PC-9 (cell line): ENCODE data around the gene LMBR1. TPM values are rescaled to one million over a fixed set of nuclear protein-coding genes. Genes with fewer than 3 reads are reported as not detected.
"Not testable (repeated sequence)": the region's sequence is repeated elsewhere in the genome, so short reads cannot be mapped to it uniquely, and the experiment has no call there.

Experiments used
- BruUV-seq: library from RNA; stranded (reverse); fragments of 400-500 nt; replicated peaks from 2 replicates; lab custom pipeline; 2021; lab: Mats Ljungman, UMichigan
- CTCF ChIA-PET: fragments of 300-600 bp; sonication (Branson Sonifier 250); formaldehyde crosslinking; loops from one replicate; lab custom pipeline; 2022; ENCODE audit warnings: antibody characterized with exemption; lab: Charles Lee
- POLR2A ChIA-PET: fragments of 300-600 bp; sonication (Branson Sonifier 250); formaldehyde crosslinking; loops from one replicate; lab custom pipeline; 2022; ENCODE audit warnings: antibody characterized with exemption; ENCODE audit not compliant: unreplicated experiment; lab: Charles Lee
- DNase-seq, 2 experiments: peaks; one replicate each; pipeline versions ENCODE4 v3.0.0 to v3.0.0-alpha.2; 2015 to 2022; ENCODE audit warnings: mixed read lengths in 1 of 2
- H2AFZ ChIP-seq: fragments of 200-600 bp; sonication (generic); 2 replicates; pipeline ENCODE4 v1.8.1; 2017; ENCODE audit warnings: antibody characterized with exemption
- H3F3A ChIP-seq: fragments of 200-600 bp; sonication (generic); 2 replicates; pipeline ENCODE4 v1.8.1; 2017; ENCODE audit warnings: antibody characterized with exemption, mild to moderate bottlenecking, low read depth; ENCODE audit not compliant: insufficient read depth
- H3K27ac ChIP-seq: fragments of 200-600 bp; sonication (generic); 2 replicates; pipeline ENCODE4 v1.6.1; 2016; ENCODE audit warnings: mixed run types
- H3K27me3 ChIP-seq: fragments of 200-600 bp; sonication (generic); 2 replicates; pipeline ENCODE4 v1.6.1; 2016; ENCODE audit warnings: low read depth, mixed run types; ENCODE audit not compliant: insufficient read depth
- H3K36me3 ChIP-seq: fragments of 200-600 bp; sonication (generic); 2 replicates; pipeline ENCODE4 v1.6.1; 2016; ENCODE audit warnings: low read depth, mixed run types
- H3K4me1 ChIP-seq: fragments of 200-600 bp; sonication (generic); replicated peaks from 2 replicates; pipeline ENCODE4 v1.6.1; 2016; ENCODE audit warnings: mixed run types; ENCODE audit not compliant: insufficient read depth
- H3K4me2 ChIP-seq: fragments of 200-600 bp; sonication (generic); 2 replicates; pipeline ENCODE4 v1.6.1; 2017; ENCODE audit warnings: mixed run types
- H3K4me3 ChIP-seq: fragments of 200-600 bp; sonication (generic); 2 replicates; pipeline ENCODE4 v1.6.1; 2016; ENCODE audit warnings: mixed run types
- H3K79me2 ChIP-seq: fragments of 200-600 bp; sonication (generic); 2 replicates; pipeline ENCODE4 v1.6.1; 2017; ENCODE audit warnings: low read depth, mixed run types
- H3K9me2 ChIP-seq: fragments of 200-600 bp; sonication (generic); 2 replicates; pipeline ENCODE4 v1.8.1; 2017; ENCODE audit warnings: mild to moderate bottlenecking; ENCODE audit not compliant: insufficient read depth
- H3K9me3 ChIP-seq: fragments of 200-600 bp; sonication (generic); 2 replicates; pipeline ENCODE4 v1.8.1; 2016; ENCODE audit warnings: low read depth; ENCODE audit not compliant: insufficient read depth
- H4K20me1 ChIP-seq: fragments of 200-600 bp; sonication (generic); 2 replicates; pipeline ENCODE4 v1.8.1; 2017; ENCODE audit not compliant: insufficient read depth
- EZH2 ChIP-seq: fragments of 200-600 bp; sonication (generic); IDR thresholded peaks from 2 replicates; pipeline ENCODE4 v1.8.0; 2017; ENCODE audit warnings: antibody characterized with exemption, low read depth
- intact Hi-C: fragments of 100-400 bp; cut with micrococcal nuclease; formaldehyde crosslinking; loops from one replicate; pipeline ENCODE4 v1.10.0; 2022; ENCODE audit not compliant: unreplicated experiment
- total RNA-seq: library from RNA; stranded (reverse); gene quantifications from 2 replicates; pipeline ENCODE4 v1.2.3, GENCODE V29; 2021
- TF ChIP-seq, protein P1 (sequence below): fragments of 200-600 bp; sonication (generic); conservative IDR thresholded peaks from 2 replicates; pipeline ENCODE4 v1.6.1; 2017; ENCODE audit warnings: mixed run types, antibody characterized with exemption, mild to moderate bottlenecking, moderate library complexity

Gene LMBR1
- total RNA-seq, 1 experiment from 2014 or later, result 85.0 TPM

GRCh38 chr7:156651474-156651873 is 241.5 kb downstream of the LMBR1 start:
- no peak for DNase-seq
- H3K9me3 ChIP-seq, result no peaks in the 10 kb centered on the region
- no peak for TF ChIP-seq EZH2
- TF ChIP-seq, protein P1, sequence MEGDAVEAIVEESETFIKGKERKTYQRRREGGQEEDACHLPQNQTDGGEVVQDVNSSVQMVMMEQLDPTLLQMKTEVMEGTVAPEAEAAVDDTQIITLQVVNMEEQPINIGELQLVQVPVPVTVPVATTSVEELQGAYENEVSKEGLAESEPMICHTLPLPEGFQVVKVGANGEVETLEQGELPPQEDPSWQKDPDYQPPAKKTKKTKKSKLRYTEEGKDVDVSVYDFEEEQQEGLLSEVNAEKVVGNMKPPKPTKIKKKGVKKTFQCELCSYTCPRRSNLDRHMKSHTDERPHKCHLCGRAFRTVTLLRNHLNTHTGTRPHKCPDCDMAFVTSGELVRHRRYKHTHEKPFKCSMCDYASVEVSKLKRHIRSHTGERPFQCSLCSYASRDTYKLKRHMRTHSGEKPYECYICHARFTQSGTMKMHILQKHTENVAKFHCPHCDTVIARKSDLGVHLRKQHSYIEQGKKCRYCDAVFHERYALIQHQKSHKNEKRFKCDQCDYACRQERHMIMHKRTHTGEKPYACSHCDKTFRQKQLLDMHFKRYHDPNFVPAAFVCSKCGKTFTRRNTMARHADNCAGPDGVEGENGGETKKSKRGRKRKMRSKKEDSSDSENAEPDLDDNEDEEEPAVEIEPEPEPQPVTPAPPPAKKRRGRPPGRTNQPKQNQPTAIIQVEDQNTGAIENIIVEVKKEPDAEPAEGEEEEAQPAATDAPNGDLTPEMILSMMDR, result no peak
- H3K4me3 ChIP-seq, result no peak overlapping the region
- H2AFZ ChIP-seq, result no peak overlapping the region
- no peak overlapping the region for H3K4me2 ChIP-seq
- H4K20me1 ChIP-seq, result no peaks in the 10 kb centered on the region
- H3F3A ChIP-seq, result no peaks in the 10 kb centered on the region
- intact Hi-C loops, result no loop called here
- BruUV-seq, result no TSS peak
- POLR2A ChIA-PET, result no interaction called here
- no peaks in the 10 kb centered on the region for H3K36me3 ChIP-seq
- H3K79me2 ChIP-seq, result no peaks in the 10 kb centered on the region
- peaks cover 14% of the 10 kb centered on the region; the same call in 1 of the 2 replicates for H3K27me3 ChIP-seq
- no peak overlapping the region for H3K27ac ChIP-seq
- no peaks in the 10 kb centered on the region for H3K4me1 ChIP-seq
- no peaks in the 10 kb centered on the region for H3K9me2 ChIP-seq
- CTCF ChIA-PET, result no interaction called here

GRCh38 chr7:156650042-156650441 is 242.9 kb downstream of the LMBR1 start:
- no peaks in the 10 kb centered on the region for H3K79me2 ChIP-seq
- H3F3A ChIP-seq, result no peaks in the 10 kb centered on the region
- H2AFZ ChIP-seq, result no peak overlapping the region
- no peak for DNase-seq
- no TSS peak for BruUV-seq
- no peak overlapping the region for H3K4me2 ChIP-seq
- no peaks in the 10 kb centered on the region for H3K9me3 ChIP-seq
- H3K4me3 ChIP-seq, result no peak overlapping the region
- H4K20me1 ChIP-seq, result no peaks in the 10 kb centered on the region
- no peak overlapping the region for H3K27ac ChIP-seq
- H3K27me3 ChIP-seq, result peaks cover 27% of the 10 kb centered on the region; the same call in 1 of the 2 replicates
- intact Hi-C loops, result no loop called here
- ChIA-PET CTCF (no interaction called here), POLR2A (no interaction called here)
- TF ChIP-seq, protein P1, result no peak
- TF ChIP-seq EZH2, result no peak
- H3K9me2 ChIP-seq, result no peaks in the 10 kb centered on the region; the same call in 1 of the 2 replicates
- H3K36me3 ChIP-seq, result no peaks in the 10 kb centered on the region
- H3K4me1 ChIP-seq, result no peaks in the 10 kb centered on the region

DNA sequence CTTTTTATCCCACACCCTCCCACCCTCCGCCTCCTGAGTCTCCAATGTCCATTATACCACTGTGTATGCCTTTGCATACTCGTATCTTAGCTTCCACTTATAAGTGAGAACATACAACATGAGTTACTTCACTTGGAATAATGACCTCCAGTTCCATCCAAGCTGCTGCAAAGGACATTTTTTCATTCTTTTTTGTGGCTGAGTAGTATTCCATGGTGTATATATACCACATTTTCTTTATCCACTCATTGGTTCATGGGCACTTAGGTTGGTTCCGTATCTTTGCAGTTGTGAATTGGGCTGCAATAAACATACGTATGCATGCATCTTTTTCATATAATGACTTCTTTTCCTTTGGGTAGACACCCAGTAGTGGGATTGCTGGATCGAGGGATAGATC is 245.7 kb downstream of the LMBR1 start:
- H3K4me2 ChIP-seq, H3K36me3 ChIP-seq, CTCF ChIA-PET, H3K4me3 ChIP-seq, H3K27ac ChIP-seq, H3K9me3 ChIP-seq, POLR2A ChIA-PET, BruUV-seq, H3K4me1 ChIP-seq, H4K20me1 ChIP-seq, H2AFZ ChIP-seq, DNase-seq, H3K9me2 ChIP-seq, H3K79me2 ChIP-seq, H3F3A ChIP-seq: not testable (repeated sequence)
- intact Hi-C loops, result loop anchor here (10.0 kb wide), 1 partner anchor 843 kb away; no protein-coding TSS in a partner anchor
- peaks cover 27% of the 10 kb centered on the region; the same call in 1 of the 2 replicates for H3K27me3 ChIP-seq
